Epithelial cell of proximal tubule (primary cell): ENCODE results near the gene C20orf202. TPM values are rescaled to one million over a fixed set of nuclear protein-coding genes. Genes with fewer than 3 reads are reported as not detected.

Experiments used
- DNase-seq: peaks from one replicate; pipeline ENCODE4 v3.0.0-alpha.2; 2011; ENCODE audit warnings: low read depth
- H3K4me3 ChIP-seq: 2 replicates; pipeline ENCODE4 v1.5.1; 2011; ENCODE audit warnings: low read depth, mild to moderate bottlenecking, low read length
- total RNA-seq: library from RNA; depleted of rRNA; stranded (reverse); fragments of >200 nt; gene quantifications from 2 replicates; pipeline ENCODE4 v1.2.3, GENCODE V29; 2015
- TF ChIP-seq, protein P1 (sequence below): conservative IDR thresholded peaks from 2 replicates; pipeline ENCODE4 v1.5.1; 2012; ENCODE audit warnings: low read depth, mild to moderate bottlenecking, low read length

Gene C20orf202
- total RNA-seq: not detected in 2 replicates

DNA sequence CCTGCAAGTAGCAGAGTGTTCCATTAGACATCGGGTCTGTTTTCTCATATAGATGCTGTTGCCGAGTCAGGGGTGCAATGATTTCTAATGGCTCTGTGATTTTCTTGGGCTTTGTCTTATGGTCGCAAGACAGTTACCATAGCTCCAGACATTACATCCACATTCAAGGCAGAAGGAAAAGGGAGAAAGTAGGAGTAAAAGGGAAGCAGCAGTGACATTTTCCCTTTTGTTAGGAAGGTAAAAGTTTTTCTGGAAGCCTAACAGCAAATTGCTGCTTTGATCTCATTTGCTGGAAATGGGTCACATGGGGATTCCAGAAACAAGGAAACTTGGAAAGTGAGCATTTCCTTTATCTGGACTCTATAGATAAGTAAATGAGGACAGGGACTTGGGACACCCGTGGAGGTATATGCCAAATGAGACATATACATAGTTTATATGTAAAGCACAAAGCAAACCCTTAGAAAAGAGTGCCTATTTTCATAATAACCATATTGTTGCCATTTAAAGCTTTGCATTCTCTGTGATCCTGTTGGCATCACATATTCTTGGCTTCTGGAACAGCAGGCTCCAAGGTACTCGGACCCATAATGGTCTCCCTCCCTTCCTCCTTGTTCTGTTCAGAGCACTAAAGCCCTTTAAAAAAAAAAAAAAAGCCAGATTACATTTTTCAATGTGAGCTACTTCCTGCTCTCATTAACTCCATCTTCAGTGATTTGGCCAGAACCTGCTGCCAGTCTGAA, at the start of gene C20orf202:
Gene C20orf202, plus strand, starts transcription at position 693 of the 743 bp plus-strand sequence. CDS start 132 bp downstream, outside the sequence.
- no peak within 1 kb of the TSS for H3K4me3 ChIP-seq
- DNase-seq: no peak
- TF ChIP-seq, protein P1, sequence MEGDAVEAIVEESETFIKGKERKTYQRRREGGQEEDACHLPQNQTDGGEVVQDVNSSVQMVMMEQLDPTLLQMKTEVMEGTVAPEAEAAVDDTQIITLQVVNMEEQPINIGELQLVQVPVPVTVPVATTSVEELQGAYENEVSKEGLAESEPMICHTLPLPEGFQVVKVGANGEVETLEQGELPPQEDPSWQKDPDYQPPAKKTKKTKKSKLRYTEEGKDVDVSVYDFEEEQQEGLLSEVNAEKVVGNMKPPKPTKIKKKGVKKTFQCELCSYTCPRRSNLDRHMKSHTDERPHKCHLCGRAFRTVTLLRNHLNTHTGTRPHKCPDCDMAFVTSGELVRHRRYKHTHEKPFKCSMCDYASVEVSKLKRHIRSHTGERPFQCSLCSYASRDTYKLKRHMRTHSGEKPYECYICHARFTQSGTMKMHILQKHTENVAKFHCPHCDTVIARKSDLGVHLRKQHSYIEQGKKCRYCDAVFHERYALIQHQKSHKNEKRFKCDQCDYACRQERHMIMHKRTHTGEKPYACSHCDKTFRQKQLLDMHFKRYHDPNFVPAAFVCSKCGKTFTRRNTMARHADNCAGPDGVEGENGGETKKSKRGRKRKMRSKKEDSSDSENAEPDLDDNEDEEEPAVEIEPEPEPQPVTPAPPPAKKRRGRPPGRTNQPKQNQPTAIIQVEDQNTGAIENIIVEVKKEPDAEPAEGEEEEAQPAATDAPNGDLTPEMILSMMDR: no peak

DNA sequence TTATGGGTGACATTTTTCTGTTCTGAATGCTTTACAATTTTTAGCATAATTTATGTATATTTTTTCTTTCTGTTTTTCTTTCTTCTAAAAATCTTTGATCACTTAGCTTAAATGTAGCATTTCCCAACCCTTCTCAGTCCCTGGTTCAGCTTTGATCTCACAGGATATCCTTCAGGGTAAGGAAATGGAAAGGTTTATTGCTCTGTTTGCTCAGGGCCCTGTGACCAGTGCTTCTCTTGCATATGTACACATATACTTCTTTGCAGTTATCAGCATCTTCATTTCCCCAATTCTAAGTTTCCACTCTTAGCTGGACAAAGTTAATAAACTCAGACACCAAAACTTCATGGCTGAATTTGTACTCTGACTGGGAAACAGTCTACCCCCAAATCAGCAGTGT, 49.0 kb upstream of the C20orf202 start:
- no peak for DNase-seq
- no peak overlapping the region for H3K4me3 ChIP-seq
- TF ChIP-seq, protein P1: no peak

GRCh38 chr20:1154691-1155090, 48.6 kb upstream of the C20orf202 start:
- DNase-seq: no peak
- no peak overlapping the region for H3K4me3 ChIP-seq
- TF ChIP-seq, protein P1: no peak

DNA sequence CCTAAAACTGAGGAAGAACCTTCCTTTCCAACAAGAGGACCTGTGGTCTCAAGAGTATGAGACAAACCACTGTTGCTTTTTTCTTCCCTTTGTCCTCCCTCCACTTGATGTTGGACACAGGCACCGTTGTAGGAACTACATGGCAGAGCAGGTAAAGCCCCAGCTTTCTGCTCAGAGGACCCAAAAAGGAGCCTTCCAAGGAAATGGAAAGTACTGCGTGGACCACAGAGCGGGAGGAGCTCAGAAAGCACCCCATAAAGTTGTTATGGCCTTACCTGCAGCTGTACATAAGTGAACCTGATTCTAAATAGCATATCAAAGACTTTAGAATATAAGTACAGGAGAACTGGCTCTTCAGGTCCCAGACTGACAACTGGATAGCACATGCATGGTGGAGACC, 47.9 kb upstream of the C20orf202 start:
- DNase-seq: no peak
- H3K4me3 ChIP-seq: no peak overlapping the region
- TF ChIP-seq, protein P1: no peak

DNA sequence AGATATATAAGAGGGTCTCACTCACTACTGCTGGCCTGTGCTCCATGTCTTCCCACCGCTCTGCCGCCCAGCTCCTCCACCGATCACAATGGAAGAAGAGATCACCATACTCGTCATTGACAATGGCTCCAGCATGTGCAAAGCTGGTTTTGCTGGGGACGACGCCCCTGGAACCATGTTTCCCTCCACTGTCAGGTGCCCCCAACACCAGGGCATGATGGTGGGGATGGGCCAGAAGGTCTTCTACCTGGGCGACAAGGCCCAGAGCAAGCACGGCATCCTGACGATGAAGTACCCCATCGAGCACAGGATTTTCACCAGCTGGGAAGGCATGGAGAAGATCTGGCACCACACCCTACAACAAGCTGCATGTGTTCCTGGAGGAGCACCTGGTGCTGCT, 42.8 kb upstream of the C20orf202 start:
- TF ChIP-seq, protein P1: no peak
- H3K4me3 ChIP-seq: no peak overlapping the region
- DNase-seq: no peak

GRCh38 chr20:1160991-1161390, 42.3 kb upstream of the C20orf202 start:
- DNase-seq: no peak
- TF ChIP-seq, protein P1: no peak
- no peak overlapping the region for H3K4me3 ChIP-seq

DNA sequence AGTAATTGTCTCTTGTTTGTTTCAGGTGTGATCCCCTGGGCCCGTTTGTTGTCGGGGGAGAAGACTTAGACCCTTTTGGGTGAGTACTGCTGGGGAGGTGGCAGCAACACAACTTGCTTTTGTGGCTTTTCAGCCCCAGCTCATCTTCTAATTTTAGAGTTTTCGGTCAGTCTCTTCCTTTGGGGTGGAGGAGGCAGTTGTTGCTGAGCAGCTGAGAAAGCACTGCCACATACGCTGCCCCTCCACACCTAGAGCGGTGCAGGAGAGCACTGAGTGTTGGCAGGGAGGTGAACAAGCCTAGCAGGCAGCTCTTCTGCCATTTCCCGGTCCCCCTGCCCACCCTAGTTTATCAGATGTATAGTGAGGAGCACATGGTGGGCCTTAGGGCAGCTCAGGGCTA, 40.1 kb upstream of the C20orf202 start:
- H3K4me3 ChIP-seq: no peak overlapping the region
- no peak for DNase-seq
- TF ChIP-seq, protein P1: no peak
